H1 (cell line): Measurements from ENCODE around the gene TIGD1. TPM values are rescaled to one million over a fixed set of nuclear protein-coding genes. Genes with fewer than 3 reads are reported as not detected.

Experiments
- CTBP2 ChIP-seq: IDR thresholded peaks from 2 replicates; pipeline ENCODE4 v1.7.0; 2011; ENCODE audit warnings: borderline replicate concordance, mild to moderate bottlenecking, moderate library complexity, mixed read lengths, low read length; ENCODE audit not compliant: insufficient read depth, insufficient read length
- KDM5A ChIP-seq: fragments of 200-600 bp; IDR thresholded peaks from 2 replicates; pipeline ENCODE4 v1.7.1; 2012; ENCODE audit warnings: mild to moderate bottlenecking, low read length, inconsistent platforms, mixed read lengths
- POU5F1 ChIP-seq: IDR thresholded peaks from 2 replicates; pipeline ENCODE4 v1.6.1; 2011; ENCODE audit warnings: low read depth, mild to moderate bottlenecking, low read length, moderate library complexity
- RNF2 ChIP-seq: fragments of 200-900, 300-1000 bp; sonication (generic); IDR thresholded peaks from 2 replicates; pipeline ENCODE4 v1.7.1; 2016; ENCODE audit warnings: borderline replicate concordance, low read depth, mild to moderate bottlenecking, antibody characterized with exemption, low read length; ENCODE audit not compliant: poor library complexity, severe bottlenecking; ENCODE audit errors: missing control alignments
- SIRT6 ChIP-seq: IDR thresholded peaks from one replicate; pipeline ENCODE4 v1.7.1; 2012; ENCODE audit warnings: low read length, inconsistent platforms
- SUZ12 ChIP-seq: fragments of 200-600 bp; sonication (generic); IDR thresholded peaks from 2 replicates; pipeline ENCODE4 v1.6.1; 2012; ENCODE audit warnings: mild to moderate bottlenecking, inconsistent platforms, low read length, moderate library complexity, mixed read lengths
- polyA plus RNA-seq, 7 experiments: library from polyadenylated mRNA; depleted of rRNA in 3 of 7; stranded (reverse) in 5 of 7; unstranded in 2 of 7; fragments of >200 nt in 5 of 7; fragments of 200-250 nt in 2 of 7; gene quantifications; 1 replicate in 5 of 7; 2 replicates in 1 of 7; 4 replicates in 1 of 7; pipeline versions ENCODE4 v1.2.1 to v1.2.3, GENCODE V29; 2011 to 2013; ENCODE audit warnings: missing spikeins in 2 of 7, mixed read lengths in 2 of 7
- total RNA-seq: library from RNA; stranded (reverse); fragmentation: NEBNext Ultra II Directional; extraction: Animal tissue kit (Norgen Biotek cat#: 25700); gene quantifications from 2 replicates; pipeline ENCODE4 v1.2.1, GENCODE V29; 2021

Gene TIGD1
- total and polyA plus RNA-seq, 2 of the 8 experiments (the other 6 are each of a cell fraction or from before 2014, with no cell fraction given): 4.7 to 8.3 TPM

GRCh38 chr2:232538671-232539070 is 11.7 kb downstream of the TIGD1 start (continued):
- TF ChIP-seq CTBP2 (no peak), SIRT6 (no peak), POU5F1 (no peak), RNF2 (no peak), SUZ12 (no peak), KDM5A (no peak)
